SK-N-MC (cell line): ENCODE measurements around the gene NEB.

Experiments
- EZH2 ChIP-seq: fragments of 200-600 bp; sonication (generic); IDR thresholded peaks from one replicate; pipeline ENCODE4 v1.6.1; 2017; ENCODE audit warnings: antibody characterized with exemption
- POLR2AphosphoS5 ChIP-seq: IDR thresholded peaks from 2 replicates; pipeline ENCODE4 v1.6.1; 2012; ENCODE audit warnings: mild to moderate bottlenecking, low read depth, low read length, borderline replicate concordance

GRCh38 chr2:151776367-151776766 is 42.1 kb upstream of the NEB start:
- no peak for TF ChIP-seq POLR2AphosphoS5
- TF ChIP-seq EZH2 = no peak
